ENCODE measurements around the gene BMPR1A.
"Not testable (repeated sequence)": the region's sequence is repeated elsewhere in the genome, so short reads cannot be mapped to it uniquely, and the experiment has no call there.

BMPR1A gene

DNA sequence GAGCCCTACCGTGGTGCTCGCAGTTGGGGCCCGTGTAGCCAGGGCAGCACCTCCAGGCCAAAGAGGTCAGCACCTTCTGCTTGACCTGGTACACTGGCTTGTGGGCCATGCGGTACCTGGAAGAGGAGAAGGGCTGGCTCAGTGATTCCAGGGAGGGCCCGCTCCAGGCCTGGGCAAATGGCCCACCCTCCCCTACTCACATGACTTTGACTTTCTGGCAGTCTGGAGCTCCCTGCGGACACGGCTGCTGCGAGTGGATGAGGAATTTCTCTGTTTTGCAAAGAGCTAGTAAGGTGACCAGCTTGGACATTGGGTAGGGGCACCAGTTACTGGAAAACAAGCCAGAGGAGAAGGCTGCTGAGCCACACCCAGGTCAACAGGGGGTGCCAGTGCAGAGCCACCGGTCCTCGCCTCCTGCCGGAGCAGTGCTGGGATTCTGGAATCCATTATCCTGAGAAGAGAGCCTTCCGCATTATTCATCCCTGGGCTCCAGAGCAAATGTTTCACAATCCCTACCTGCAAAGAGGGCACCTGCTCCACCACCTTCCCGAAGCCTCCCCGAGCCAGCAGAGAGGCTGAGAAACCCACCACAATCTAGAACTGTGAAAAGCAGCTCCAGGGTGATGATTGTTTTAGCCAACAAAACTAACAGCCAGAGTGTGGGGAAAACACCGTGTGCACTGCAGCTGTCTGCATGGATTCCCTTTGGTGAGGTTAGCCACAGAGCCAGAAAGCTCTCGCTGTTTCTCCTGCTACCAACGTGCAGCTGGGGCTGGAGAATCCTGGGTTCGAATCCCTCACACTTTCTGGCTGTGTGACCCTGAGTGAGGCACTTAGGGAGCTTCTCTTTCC, 189.2 kb downstream of the BMPR1A start:
- no peaks in the 10 kb centered on the region for H3K4me1 Mint-ChIP-seq
- H3K27me3 Mint-ChIP-seq: peaks cover 21% of the 10 kb centered on the region
- no peaks in the 10 kb centered on the region for H3K9me3 Mint-ChIP-seq
- no peak for ATAC-seq
- no peak overlapping the region for H3K27ac Mint-ChIP-seq
- no peaks in the 10 kb centered on the region for H3K36me3 Mint-ChIP-seq
- H3K4me3 Mint-ChIP-seq: no peak overlapping the region

DNA sequence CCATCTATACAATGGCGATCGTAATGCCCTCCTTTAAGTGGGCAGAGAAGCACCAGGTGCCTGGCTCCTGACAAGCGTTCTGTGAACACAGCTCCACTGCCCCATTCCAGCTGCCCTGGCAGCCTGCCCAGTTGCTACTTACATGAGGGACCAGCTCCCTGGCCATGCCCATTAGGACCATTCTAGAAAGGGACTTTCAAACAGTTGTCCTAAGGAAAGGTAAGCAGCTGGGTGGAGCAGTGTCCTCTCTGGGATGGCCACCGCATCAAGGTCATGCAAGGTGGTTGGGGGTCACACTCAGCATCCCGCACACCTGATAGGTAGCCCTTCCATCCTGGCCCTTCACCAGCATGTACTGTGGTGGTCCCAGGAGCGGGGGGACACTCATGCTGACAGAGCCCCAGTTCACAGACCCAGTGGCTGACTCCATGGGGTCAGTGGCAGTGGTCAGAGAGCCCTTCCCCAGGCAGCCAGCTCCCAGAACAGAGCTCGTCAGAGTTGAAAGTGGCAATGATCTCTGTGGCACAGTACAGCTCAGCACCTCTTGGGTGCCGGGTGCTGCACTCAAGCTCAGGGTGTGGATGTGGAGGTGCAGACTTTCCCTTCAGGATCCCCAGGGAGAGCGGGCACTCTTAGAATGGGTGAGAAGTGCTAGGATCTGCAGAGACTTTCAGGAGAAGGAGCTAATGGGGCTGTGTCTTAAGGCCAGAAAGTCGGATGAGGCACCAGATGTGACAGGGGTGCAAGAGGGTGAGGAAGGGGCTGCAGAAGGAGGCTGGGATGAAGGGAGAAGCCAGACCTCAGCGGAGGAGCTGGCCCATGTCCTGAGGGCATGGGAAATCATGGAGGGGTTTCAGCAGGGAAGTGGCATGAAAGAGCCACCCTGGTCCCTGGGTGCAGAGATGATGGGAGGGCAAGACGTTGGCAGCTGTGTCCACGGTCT, 190.1 kb downstream of the BMPR1A start:
- H3K27ac Mint-ChIP-seq: no peak overlapping the region
- H3K4me3 Mint-ChIP-seq: no peak overlapping the region
- no peak for ATAC-seq
- H3K36me3 Mint-ChIP-seq: no peaks in the 10 kb centered on the region
- peaks cover 21% of the 10 kb centered on the region for H3K27me3 Mint-ChIP-seq
- H3K9me3 Mint-ChIP-seq: no peaks in the 10 kb centered on the region
- H3K4me1 Mint-ChIP-seq: no peaks in the 10 kb centered on the region

DNA sequence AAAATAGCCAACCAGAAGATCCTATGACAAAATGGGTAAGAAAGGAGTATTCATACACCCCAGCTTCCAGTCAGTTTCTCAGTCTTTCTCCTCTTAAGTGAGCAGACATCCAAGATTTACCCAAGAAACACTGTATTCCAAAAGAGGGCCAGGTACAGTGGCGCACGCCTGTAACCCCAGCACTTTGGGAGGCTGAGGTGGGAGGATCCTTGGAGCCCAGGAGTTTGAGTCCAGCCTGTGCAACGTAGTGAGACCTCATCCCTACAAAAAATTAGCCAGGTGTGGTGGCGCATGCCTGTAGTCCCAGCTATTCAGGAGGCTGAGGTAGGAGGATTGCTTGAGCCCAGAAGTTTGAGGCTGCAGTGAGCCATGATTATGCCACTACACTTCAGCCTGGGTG, 191.4 kb downstream of the BMPR1A start:
- H3K27ac Mint-ChIP-seq, H3K9me3 Mint-ChIP-seq, H3K36me3 Mint-ChIP-seq, H3K4me3 Mint-ChIP-seq, H3K4me1 Mint-ChIP-seq, ATAC-seq: not testable (repeated sequence)
- peaks cover 21% of the 10 kb centered on the region for H3K27me3 Mint-ChIP-seq

DNA sequence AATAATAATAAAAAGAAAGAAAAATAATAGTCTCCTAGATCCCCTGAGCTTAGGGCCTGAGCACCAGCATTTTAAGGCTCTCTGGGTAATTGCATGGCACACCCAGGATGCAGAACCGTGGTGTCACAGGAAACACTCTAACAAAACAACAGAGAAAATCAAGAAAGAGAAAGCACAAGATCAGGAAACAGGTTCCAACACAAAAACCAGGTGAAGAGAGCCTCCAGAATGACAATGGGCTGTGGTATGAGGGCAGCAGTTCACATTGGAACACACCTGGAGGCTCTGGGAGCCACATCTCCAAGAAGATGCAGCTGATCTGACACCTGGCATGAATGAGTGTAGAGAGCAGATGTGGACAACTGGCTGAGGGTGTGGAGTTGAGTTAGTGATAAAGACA, 193.9 kb downstream of the BMPR1A start:
- H3K9me3 Mint-ChIP-seq: peaks cover 8% of the 10 kb centered on the region
- no peak overlapping the region for H3K4me3 Mint-ChIP-seq
- no peaks in the 10 kb centered on the region for H3K36me3 Mint-ChIP-seq
- H3K4me1 Mint-ChIP-seq: no peaks in the 10 kb centered on the region
- no peak for ATAC-seq
- H3K27ac Mint-ChIP-seq: no peak overlapping the region
- H3K27me3 Mint-ChIP-seq: peaks cover 21% of the 10 kb centered on the region

DNA sequence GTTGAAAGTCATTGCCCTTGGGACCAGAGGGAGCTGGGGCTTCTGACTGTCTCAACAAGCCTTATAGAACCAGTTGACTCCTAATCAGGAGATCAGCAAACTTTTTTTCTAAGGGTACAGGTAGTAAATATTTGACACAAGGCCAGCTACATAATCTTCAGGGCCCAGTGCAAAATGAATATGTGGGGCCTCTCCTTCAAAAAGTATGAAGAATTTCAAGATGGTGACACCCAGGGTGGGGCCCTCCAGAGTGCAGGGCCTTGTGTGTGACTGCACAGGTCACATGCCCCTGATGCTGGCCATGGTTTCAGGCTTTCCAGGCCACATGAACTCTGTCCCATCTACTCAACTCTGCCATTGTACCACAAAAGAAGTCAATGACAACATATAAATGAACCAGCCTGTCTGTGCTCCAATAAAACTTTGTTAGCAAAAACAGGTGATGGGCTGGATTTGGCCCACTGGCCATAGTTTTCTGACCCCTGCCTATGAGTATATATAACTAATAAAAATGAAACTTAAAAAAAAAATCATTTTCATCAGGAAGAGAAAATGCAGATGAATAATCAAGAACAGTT, 194.9 kb downstream of the BMPR1A start:
- ATAC-seq: no peak
- no peaks in the 10 kb centered on the region for H3K36me3 Mint-ChIP-seq
- no peak overlapping the region for H3K4me3 Mint-ChIP-seq
- H3K9me3 Mint-ChIP-seq: peaks cover 8% of the 10 kb centered on the region
- H3K27me3 Mint-ChIP-seq: peaks cover 19% of the 10 kb centered on the region
- no peak overlapping the region for H3K27ac Mint-ChIP-seq
- no peaks in the 10 kb centered on the region for H3K4me1 Mint-ChIP-seq

DNA sequence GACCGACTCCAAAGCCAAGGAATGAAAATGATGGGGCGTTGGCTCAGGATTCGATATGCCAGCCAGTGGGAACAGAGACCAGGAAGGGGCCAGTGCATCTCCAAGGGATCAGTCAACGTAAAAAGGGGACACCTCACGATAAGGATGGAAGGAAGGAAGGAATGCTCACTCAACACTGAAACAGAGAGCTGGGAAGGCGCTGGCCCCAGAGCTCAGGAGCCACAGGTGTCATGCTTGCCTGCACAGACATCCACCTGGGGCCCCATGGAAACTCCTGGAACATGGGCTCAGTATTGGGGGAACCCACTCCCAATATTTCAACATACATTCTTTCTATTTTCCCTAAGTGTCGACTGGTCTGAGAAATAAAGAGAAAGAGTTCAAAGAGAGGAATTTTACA, 195.7 kb downstream of the BMPR1A start:
- H3K4me3 Mint-ChIP-seq: no peak overlapping the region
- H3K27ac Mint-ChIP-seq: no peak overlapping the region
- ATAC-seq: no peak
- H3K9me3 Mint-ChIP-seq: peaks cover 8% of the 10 kb centered on the region
- H3K4me1 Mint-ChIP-seq: no peaks in the 10 kb centered on the region
- H3K27me3 Mint-ChIP-seq: peaks cover 13% of the 10 kb centered on the region
- H3K36me3 Mint-ChIP-seq: no peaks in the 10 kb centered on the region

DNA sequence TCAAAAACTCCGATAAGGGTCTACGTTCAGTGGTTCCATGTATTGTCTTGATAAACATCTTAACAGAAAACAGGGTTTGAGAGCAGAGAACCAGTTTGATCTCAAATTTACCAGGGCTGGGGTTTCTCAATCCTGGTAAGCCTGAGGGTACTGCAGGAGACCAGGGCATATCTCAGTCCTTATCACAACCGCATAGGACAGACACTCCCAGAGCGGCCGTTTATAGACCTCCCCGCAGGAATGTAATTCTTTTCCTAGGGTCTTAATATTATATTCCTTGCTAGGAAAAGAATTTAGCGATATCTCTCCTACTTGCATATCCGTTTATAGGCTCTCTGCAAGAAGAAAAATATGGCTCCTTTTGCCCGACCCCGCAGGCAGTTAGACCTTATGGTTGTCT, 196.3 kb downstream of the BMPR1A start:
- not testable (repeated sequence) for H3K36me3 Mint-ChIP-seq, H3K4me3 Mint-ChIP-seq, H3K4me1 Mint-ChIP-seq, ATAC-seq, H3K27ac Mint-ChIP-seq, H3K9me3 Mint-ChIP-seq
- peaks cover 17% of the 10 kb centered on the region for H3K27me3 Mint-ChIP-seq

DNA sequence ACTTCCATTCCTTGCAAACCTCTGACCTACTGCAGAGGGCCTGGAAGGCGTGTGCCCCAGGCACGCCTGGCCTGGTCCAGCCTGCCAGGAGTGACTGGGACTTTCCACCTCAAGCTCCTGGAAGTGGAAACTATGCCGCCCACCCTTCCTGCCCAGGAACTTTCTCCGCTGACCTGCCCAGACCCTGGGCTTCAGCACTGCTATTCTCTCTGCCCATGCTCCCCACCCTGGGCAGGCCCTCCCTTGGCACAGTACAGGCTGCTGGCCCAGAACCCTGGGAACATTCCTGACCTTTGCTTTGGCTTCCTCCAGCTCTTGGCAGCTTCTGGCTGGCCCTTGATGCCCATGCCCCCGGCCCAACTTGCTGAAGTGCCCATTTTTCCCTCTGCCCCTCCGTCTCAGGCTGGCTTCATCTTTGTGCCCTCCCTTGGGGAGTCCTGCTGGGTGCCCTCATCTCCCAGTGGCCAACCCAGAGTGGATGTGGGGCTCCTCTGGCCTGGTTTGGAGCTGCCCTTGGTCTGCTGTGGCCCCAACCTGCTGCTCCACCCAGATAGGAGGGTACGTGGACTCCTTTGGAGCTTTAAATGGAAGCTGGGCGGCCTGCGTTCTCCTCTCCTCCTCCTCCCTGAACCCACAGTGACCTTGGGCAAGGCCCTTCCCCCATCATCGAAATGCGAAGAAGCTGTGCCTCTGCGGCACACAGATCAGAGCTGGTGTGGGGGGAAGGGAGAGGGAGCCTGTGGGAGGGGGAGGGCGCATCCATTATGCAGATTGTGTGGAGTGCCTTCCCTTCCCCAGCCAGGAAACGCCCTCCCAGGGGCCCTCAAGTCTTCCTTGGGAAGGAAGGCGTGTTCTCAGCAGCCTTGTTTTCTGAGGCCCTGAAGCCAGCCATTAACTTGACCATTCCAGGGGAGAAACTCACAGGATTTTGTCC, 197.6 kb downstream of the BMPR1A start:
- Mint-ChIP-seq H3K4me1 (no peaks in the 10 kb centered on the region), H3K4me3 (no peak overlapping the region), H3K36me3 (no peaks in the 10 kb centered on the region), H3K27ac (no peak overlapping the region), H3K9me3 (peaks cover 8% of the 10 kb centered on the region), H3K27me3 (peaks cover 8% of the 10 kb centered on the region)
- no peak for ATAC-seq

DNA sequence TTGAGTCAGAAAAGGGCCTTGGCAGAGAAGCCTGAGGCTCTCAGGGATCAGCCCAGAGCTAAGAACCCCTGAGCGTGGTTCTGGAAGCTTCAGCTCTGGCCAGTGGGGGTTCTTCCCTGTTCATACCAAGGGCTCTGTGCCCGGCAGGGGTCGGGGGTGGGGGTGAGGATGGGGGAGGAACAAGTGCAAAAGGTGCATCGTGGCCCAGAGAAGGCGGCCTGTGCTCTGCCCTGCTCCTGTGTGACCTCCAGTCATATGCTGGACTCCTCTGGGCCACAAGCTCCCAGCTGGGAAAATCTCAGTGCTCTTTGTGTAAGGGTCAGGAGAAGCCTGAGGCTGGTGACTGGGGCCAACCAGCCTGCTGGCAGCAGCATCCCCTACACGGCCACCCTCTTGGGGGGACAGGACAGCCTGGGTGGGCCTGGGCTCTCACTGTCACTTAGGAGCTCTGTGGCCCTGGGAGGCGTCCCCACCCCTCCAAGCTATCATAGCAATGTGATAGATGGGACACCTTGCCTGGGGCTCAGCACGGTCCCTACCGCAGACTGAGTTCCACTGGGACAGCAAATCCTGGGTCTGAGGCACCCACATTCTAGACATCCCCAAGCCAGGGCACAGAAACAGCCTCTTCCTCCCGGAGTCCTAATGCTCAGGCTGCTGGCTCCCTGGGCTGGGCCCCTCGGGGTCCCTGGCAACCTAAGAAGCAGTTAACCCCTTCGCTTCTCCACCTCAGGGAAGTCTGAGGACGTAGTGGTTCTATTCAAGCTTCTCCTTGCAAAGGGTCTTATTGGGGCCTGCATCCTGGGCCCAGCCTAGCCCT, 198.5 kb downstream of the BMPR1A start:
- Mint-ChIP-seq H3K4me1 (no peaks in the 10 kb centered on the region), H3K27me3 (peaks cover 8% of the 10 kb centered on the region), H3K9me3 (peaks cover 8% of the 10 kb centered on the region), H3K36me3 (no peaks in the 10 kb centered on the region), H3K27ac (no peak overlapping the region), H3K4me3 (no peak overlapping the region)
- ATAC-seq: no peak

DNA sequence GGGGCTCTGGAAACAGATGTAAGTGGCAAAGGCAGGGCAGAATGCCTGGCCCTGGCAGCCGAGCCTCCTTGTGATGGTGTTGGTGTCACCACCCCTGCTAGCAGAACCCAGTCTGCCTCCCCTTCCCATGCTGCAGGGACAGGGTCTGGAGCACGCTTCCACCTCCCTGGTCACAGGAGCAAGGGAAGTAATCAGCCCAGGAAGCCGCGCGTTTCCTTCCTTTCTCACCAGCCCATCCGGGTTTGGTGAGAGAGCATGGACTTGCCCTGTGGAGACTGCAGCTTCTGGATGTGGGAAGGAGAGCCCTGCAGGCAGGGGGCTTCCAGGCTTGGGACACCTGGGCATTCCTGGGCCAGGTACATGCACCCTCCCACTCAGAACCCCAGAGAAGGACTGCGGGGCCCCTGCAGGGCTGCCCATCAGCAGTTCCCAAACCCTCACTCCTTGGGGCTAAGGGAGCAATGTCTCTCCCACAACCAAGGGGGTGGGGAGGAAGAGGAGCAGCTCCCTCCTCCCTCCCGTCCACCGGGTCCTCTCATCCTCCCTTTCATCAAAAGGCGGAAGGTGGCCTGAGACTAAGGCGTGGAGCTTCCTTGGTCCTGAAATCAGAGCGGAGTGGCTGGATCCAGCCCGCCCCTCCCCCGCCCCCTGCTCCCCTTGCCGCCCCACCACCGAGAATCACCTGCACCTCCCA, 199.2 kb downstream of the BMPR1A start:
- Mint-ChIP-seq H3K36me3 (no peaks in the 10 kb centered on the region), H3K4me1 (peaks cover 4% of the 10 kb centered on the region), H3K27ac (no peak overlapping the region), H3K9me3 (peaks cover 8% of the 10 kb centered on the region), H3K27me3 (peaks cover 8% of the 10 kb centered on the region), H3K4me3 (no peak overlapping the region)
- no peak for ATAC-seq

DNA sequence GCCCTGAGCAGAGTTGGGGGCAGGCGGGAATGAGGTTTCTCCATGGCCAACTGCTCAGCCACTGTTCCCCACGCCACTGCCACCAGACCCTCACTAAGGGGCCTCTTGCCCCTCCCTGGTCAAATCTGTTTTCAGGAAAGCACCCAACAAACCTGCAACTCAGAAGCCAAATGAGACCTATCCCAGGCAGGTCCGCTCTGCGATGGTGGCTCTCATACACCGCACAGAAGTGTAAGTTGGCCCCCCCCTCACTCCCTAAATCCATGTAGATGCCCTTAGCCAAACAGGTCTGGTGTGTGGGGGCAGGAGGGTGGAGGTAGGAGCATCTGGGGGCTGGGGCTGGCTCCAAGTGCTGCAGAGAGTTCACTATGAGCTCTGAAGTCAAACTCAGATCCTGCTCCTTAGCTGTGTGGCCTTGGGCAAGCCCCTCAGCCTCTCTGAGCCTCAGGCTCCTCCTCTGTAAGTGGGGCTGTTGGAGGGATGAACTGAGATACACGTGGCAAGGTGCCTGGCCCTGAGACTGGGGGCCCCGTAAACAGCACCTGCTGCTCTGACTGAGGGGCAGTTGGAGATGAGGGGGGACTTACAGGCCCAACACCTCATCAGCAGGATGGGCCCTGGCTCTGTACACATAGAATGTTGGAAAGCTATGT, 199.9 kb downstream of the BMPR1A start:
- Mint-ChIP-seq H3K27me3 (peaks cover 8% of the 10 kb centered on the region), H3K36me3 (no peaks in the 10 kb centered on the region), H3K9me3 (peaks cover 8% of the 10 kb centered on the region), H3K4me1 (peaks cover 5% of the 10 kb centered on the region), H3K4me3 (no peak overlapping the region), H3K27ac (no peak overlapping the region)
- no peak for ATAC-seq

DNA sequence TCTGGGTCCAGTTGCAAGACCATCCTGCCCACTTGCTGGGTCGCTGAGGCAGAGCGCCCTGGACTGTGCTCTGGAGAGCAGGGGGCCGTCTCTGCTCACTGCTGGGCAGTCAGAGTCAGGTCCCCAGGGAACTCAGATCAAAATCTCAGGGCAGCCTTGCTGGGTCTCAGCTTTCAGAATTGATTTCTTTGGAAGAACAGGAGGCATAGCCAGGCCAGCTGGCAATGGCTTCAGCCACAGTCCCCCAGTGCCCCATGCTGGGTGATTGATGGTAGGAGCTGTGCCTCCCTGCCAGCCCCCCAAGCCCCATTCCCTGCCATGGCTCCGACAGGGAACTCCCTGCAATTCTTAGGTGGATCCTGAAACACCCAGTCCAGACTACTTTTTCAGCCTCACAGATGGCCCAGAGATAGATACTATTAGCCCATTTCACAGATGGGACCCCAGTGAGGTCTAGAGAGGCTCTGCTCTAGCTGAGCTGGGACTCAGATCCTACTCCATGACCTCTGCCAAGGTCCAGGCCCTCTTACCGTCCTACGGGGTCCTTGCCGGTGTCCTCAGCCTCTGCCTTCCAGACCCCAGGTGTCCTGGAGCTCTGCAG, 200.5 kb downstream of the BMPR1A start:
- Mint-ChIP-seq H3K27me3 (peaks cover 8% of the 10 kb centered on the region), H3K4me1 (peaks cover 5% of the 10 kb centered on the region), H3K36me3 (no peaks in the 10 kb centered on the region), H3K9me3 (peaks cover 4% of the 10 kb centered on the region), H3K27ac (no peak overlapping the region), H3K4me3 (no peak overlapping the region)
- ATAC-seq: no peak

All from stimulated activated memory B cell treated with anti-CD40 and anti-IgM and Interleukin-4, amounts not matched to agents 10 μg/mL and 1 μg/mL and 100 μg/mL, for 72 hours (primary cell).